GM12878 (cell line): ENCODE results near the gene PMF1. TPM values are rescaled to one million over a fixed set of nuclear protein-coding genes. Genes with fewer than 3 reads are reported as not detected.

ENCODE experiments used
- ATAC-seq: fragments of 200-7000 bp; cut with Tn5 transposase; 3 replicates; pipeline ENCODE4 v1.9.1; 2020; ENCODE audit warnings: mild to moderate bottlenecking, moderate library complexity
- BruUV-seq: library from RNA; stranded (reverse); fragments of 400-500 nt; replicated peaks from 2 replicates; lab custom pipeline; 2021; lab: Mats Ljungman, UMichigan
- CTCF ChIA-PET: fragments of 300-600 bp; sonication (Branson Sonifier 250); formaldehyde crosslinking; extraction: SDS; loops from one replicate; lab custom pipeline; 2021; ENCODE audit warnings: inconsistent platforms; lab: Yijun Ruan, JAX
- POLR2A ChIA-PET: fragments of 350-600 bp; formaldehyde crosslinking; extraction: SDS; loops from one replicate; lab custom pipeline; 2021; ENCODE audit warnings: inconsistent platforms; lab: Charles Lee
- RAD21 ChIA-PET: fragments of 300-600 bp; sonication (Branson Sonifier 250); formaldehyde crosslinking; loops from one replicate; lab custom pipeline; 2023; ENCODE audit warnings: antibody characterized with exemption; ENCODE audit not compliant: unreplicated experiment; lab: Charles Lee
- SMC1A ChIA-PET: fragments of 300-600 bp; sonication (Branson Sonifier 250); formaldehyde crosslinking; loops from one replicate; lab custom pipeline; 2023; ENCODE audit not compliant: unreplicated experiment, uncharacterized antibody; lab: Charles Lee
- DNase-seq: peaks from one replicate; pipeline ENCODE4 v3.0.0-alpha.2; 2011; ENCODE audit warnings: low read depth, low spot score
- FAIRE-seq: peaks from 3 replicates; lab custom pipeline; 2011; peaks lifted over from hg19 to GRCh38; lab: Jason Lieb, UNC
- H2AFZ ChIP-seq: 2 replicates; pipeline ENCODE4 v1.6.0; 2011; ENCODE audit warnings: low read depth, low read length, control low read depth; ENCODE audit not compliant: control insufficient read depth
- H3K27ac ChIP-seq: 2 replicates; pipeline ENCODE4 v1.5.1; 2011; ENCODE audit warnings: control low read depth; ENCODE audit not compliant: control insufficient read depth, insufficient read depth
- H3K27me3 ChIP-seq, 2 experiments: replicated peaks in 1 of 2; 2 replicates each; pipeline versions ENCODE4 v1.6.0 to v1.6.1; 2011; ENCODE audit warnings: low read length in 1 of 2; ENCODE audit not compliant: control insufficient read depth in 2 of 2, insufficient read depth in 2 of 2
- H3K36me3 ChIP-seq, 2 experiments: 2 replicates each; pipeline ENCODE4 v1.5.1; 2011; ENCODE audit warnings: low read length in 1 of 2; ENCODE audit not compliant: control insufficient read depth in 2 of 2, insufficient read depth in 2 of 2
- H3K4me1 ChIP-seq: 2 replicates; pipeline ENCODE4 v1.6.1; 2011; ENCODE audit warnings: mild to moderate bottlenecking, low read length, moderate library complexity, mixed read lengths; ENCODE audit not compliant: control insufficient read depth, insufficient read depth
- H3K4me2 ChIP-seq: 2 replicates; pipeline ENCODE4 v1.6.0; 2011; ENCODE audit warnings: control low read depth; ENCODE audit not compliant: control insufficient read depth, insufficient read depth
- H3K4me3 ChIP-seq: fragments of 200-600 bp; sonication (generic); 2 replicates; pipeline ENCODE4 v1.5.1; 2016
- H3K79me2 ChIP-seq: 2 replicates; pipeline ENCODE4 v1.6.0; 2011; ENCODE audit warnings: low read length; ENCODE audit not compliant: control insufficient read depth, insufficient read depth
- H3K9ac ChIP-seq: 2 replicates; pipeline ENCODE4 v1.8.0; 2011; ENCODE audit warnings: low read length, control low read depth, mixed read lengths; ENCODE audit not compliant: control insufficient read depth, insufficient read depth
- H3K9me3 ChIP-seq: replicated peaks from 3 replicates; pipeline ENCODE4 v1.5.1; 2011; ENCODE audit warnings: mild to moderate bottlenecking, low read length; ENCODE audit not compliant: control insufficient read depth, insufficient read depth
- H4K20me1 ChIP-seq: 2 replicates; pipeline ENCODE4 v1.6.0; 2011; ENCODE audit not compliant: control insufficient read depth, insufficient read depth
- CBFB ChIP-seq: IDR thresholded peaks from 2 replicates; pipeline ENCODE4 v1.6.1; 2016; ENCODE audit warnings: antibody characterized with exemption, low read depth
- DPF2 ChIP-seq: fragments of 450-650 bp; IDR thresholded peaks from 2 replicates; pipeline ENCODE4 v1.6.1; 2017; ENCODE audit warnings: mild to moderate bottlenecking
- MXI1 ChIP-seq: fragments of 150-350 bp; IDR thresholded peaks from 2 replicates; pipeline ENCODE4 v1.6.1; 2011; ENCODE audit warnings: low read depth, mild to moderate bottlenecking, inconsistent platforms, low read length, improper control_type of control experiment
- SMARCA5 ChIP-seq: fragments of 450-650 bp; IDR thresholded peaks from 2 replicates; pipeline ENCODE4 v1.6.1; 2017; ENCODE audit warnings: mild to moderate bottlenecking
- ZBTB33 ChIP-seq: fragments of 450-650 bp; IDR thresholded peaks from 2 replicates; pipeline ENCODE4 v1.6.1; 2017; ENCODE audit warnings: mild to moderate bottlenecking
- ZBTB40 ChIP-seq: fragments of 450-650 bp; IDR thresholded peaks from 2 replicates; pipeline ENCODE4 v1.6.1; 2016; ENCODE audit warnings: mild to moderate bottlenecking, moderate library complexity, borderline replicate concordance
- ZNF592 ChIP-seq: fragments of 450-650 bp; IDR thresholded peaks from 2 replicates; pipeline ENCODE4 v1.6.1; 2017; ENCODE audit warnings: mild to moderate bottlenecking, moderate library complexity
- WGBS: methylation state at CpG from one replicate; pipeline ENCODE4 v1.1.6; 2016; ENCODE audit warnings: low lambda C conversion rate; ENCODE audit not compliant: insufficient replicate concordance, insufficient coverage; ENCODE audit errors: missing lambda C conversion rate; 5-methylcytosine and 5-hydroxymethylcytosine counted together
- in situ Hi-C: fragments of 300-500 bp; cut with MboI; formaldehyde crosslinking; loops from 9 replicates; pipeline ENCODE4 v1.14.3; 2018; ENCODE audit warnings: mixed read lengths
- intact Hi-C: fragments of 100-400 bp; cut with micrococcal nuclease; formaldehyde crosslinking; loops from one replicate; pipeline ENCODE4 v1.14.2; 2022; ENCODE audit not compliant: unreplicated experiment
- polyA plus RNA-seq, 11 experiments: library from polyadenylated mRNA; depleted of rRNA in 4 of 11; unstranded in 6 of 11; stranded (reverse) in 5 of 11; fragments of >200 nt; fragmentation: Nextera tagmentation in 4 of 11; fragmentation: Illumina TruSeq in 1 of 11; extraction: Ambion mirVana in 4 of 11; extraction: Trizol in 1 of 11; gene quantifications; 1 replicate in 1 of 11; 2 replicates in 10 of 11; pipeline versions ENCODE4 v1.2.1 to v1.2.3, GENCODE V29; 2011 to 2016; ENCODE audit warnings: inconsistent platforms in 2 of 11, missing spikeins in 2 of 11, low read depth in 1 of 11
- total RNA-seq, 4 experiments: library from RNA; depleted of rRNA in 3 of 4; stranded (reverse); fragments of >200 nt in 3 of 4; fragmentation: Illumina TruSeq in 1 of 4; extraction: Trizol in 1 of 4; gene quantifications; 2 replicates each; pipeline versions ENCODE4 v1.2.1 to v1.2.3, GENCODE V29; 2013 to 2021
- TF ChIP-seq, protein P1 (sequence below): IDR thresholded peaks from 2 replicates; pipeline ENCODE4 v1.6.1; 2012; ENCODE audit warnings: low read depth, low read length, improper control_type of control experiment
- TF ChIP-seq, protein P2 (sequence below): IDR thresholded peaks from 2 replicates; pipeline ENCODE4 v1.6.1; 2011; ENCODE audit warnings: borderline replicate concordance, low read depth, mild to moderate bottlenecking, moderate library complexity, low read length; ENCODE audit not compliant: insufficient read depth, poor library complexity, severe bottlenecking

PMF1 gene
- total and polyA plus RNA-seq, 10 of the 15 experiments (the other 5 are each of a cell fraction or from before 2014, with no cell fraction given): 6.7 to 105 (median 67.3) TPM

- Histone ChIP-seq H2AFZ (no peak overlapping the region), H4K20me1 (no peaks in the 10 kb centered on the region), H3K27me3 (no peaks in the 10 kb centered on the region), H3K36me3 (peaks cover 0 to 24% of the 10 kb centered on the region in 2 experiments), H3K4me2 (no peak overlapping the region), H3K9ac (no peak overlapping the region), H3K4me1 (peaks cover 14% of the 10 kb centered on the region), H3K79me2 (no peaks in the 10 kb centered on the region), H3K4me3 (no peak overlapping the region), H3K9me3 (no peaks in the 10 kb centered on the region), H3K27ac (no peak overlapping the region)
- ChIA-PET POLR2A (interaction anchor here (0.9 kb wide), 1 partner anchor 8 kb away, joined by 3 read pairs; no protein-coding TSS in a partner anchor), CTCF (interaction anchor here (0.9 to 2.4 kb wide), 2 partner anchors 14 to 23 kb away, joined by 3 to 7 read pairs; no protein-coding TSS in a partner anchor), SMC1A (interaction anchor here (0.8 kb wide), 1 partner anchor 66 kb away, joined by 3 read pairs; no protein-coding TSS in a partner anchor), RAD21 (interaction anchor here (0.6 to 1.1 kb wide), 2 partner anchors 43 to 469 kb away, joined by 3 read pairs; no protein-coding TSS in a partner anchor)
- BruUV-seq: no TSS peak
- ATAC-seq (no peak), DNase-seq (no peak), FAIRE-seq (no peak)
- intact Hi-C loops: no loop called here
- in situ Hi-C loops: no loop called here
- 94% methylated on average over 5 of the region's 5 CpGs for WGBS
- TF ChIP-seq, protein P1, sequence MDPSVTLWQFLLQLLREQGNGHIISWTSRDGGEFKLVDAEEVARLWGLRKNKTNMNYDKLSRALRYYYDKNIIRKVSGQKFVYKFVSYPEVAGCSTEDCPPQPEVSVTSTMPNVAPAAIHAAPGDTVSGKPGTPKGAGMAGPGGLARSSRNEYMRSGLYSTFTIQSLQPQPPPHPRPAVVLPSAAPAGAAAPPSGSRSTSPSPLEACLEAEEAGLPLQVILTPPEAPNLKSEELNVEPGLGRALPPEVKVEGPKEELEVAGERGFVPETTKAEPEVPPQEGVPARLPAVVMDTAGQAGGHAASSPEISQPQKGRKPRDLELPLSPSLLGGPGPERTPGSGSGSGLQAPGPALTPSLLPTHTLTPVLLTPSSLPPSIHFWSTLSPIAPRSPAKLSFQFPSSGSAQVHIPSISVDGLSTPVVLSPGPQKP: no peak
- TF ChIP-seq ZBTB40: no peak
- no peak for TF ChIP-seq DPF2
- TF ChIP-seq MXI1: no peak
- TF ChIP-seq ZNF592: no peak
- TF ChIP-seq, protein P2, sequence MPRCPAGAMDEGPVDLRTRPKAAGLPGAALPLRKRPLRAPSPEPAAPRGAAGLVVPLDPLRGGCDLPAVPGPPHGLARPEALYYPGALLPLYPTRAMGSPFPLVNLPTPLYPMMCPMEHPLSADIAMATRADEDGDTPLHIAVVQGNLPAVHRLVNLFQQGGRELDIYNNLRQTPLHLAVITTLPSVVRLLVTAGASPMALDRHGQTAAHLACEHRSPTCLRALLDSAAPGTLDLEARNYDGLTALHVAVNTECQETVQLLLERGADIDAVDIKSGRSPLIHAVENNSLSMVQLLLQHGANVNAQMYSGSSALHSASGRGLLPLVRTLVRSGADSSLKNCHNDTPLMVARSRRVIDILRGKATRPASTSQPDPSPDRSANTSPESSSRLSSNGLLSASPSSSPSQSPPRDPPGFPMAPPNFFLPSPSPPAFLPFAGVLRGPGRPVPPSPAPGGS: no peak
- no peak for TF ChIP-seq CBFB
- TF ChIP-seq SMARCA5: no peak
- TF ChIP-seq ZBTB33: no peak
Measured at GRCh38 chr1:156238248-156238647, 25.4 kb downstream of the PMF1 start.
